HUES6 (cell line): ENCODE data around the gene MAD1L1.

Source experiments
- H3K27ac ChIP-seq: 2 replicates; pipeline ENCODE4 v1.7.0; 2013; ENCODE audit warnings: low read depth, mild to moderate bottlenecking, low read length, inconsistent platforms
- H3K27me3 ChIP-seq: 2 replicates; pipeline ENCODE4 v1.6.1; 2013; ENCODE audit warnings: low read length; ENCODE audit not compliant: control insufficient read depth, insufficient read depth
- H3K36me3 ChIP-seq: 2 replicates; pipeline ENCODE4 v1.6.1; 2013; ENCODE audit warnings: low read length; ENCODE audit not compliant: control insufficient read depth, insufficient read depth
- H3K4me1 ChIP-seq: 2 replicates; pipeline ENCODE4 v1.6.1; 2013; ENCODE audit warnings: low read length; ENCODE audit not compliant: control insufficient read depth, insufficient read depth
- H3K4me3 ChIP-seq: 2 replicates; pipeline ENCODE4 v1.5.1; 2013; ENCODE audit warnings: low read depth, low read length
- H3K9ac ChIP-seq: one replicate; pipeline ENCODE4 v1.6.1; 2013; ENCODE audit warnings: mild to moderate bottlenecking, low read length
- H3K9me3 ChIP-seq: 2 replicates; pipeline ENCODE4 v1.6.1; 2013; ENCODE audit warnings: low read depth, low read length; ENCODE audit not compliant: control insufficient read depth, insufficient read depth

Gene MAD1L1

DNA sequence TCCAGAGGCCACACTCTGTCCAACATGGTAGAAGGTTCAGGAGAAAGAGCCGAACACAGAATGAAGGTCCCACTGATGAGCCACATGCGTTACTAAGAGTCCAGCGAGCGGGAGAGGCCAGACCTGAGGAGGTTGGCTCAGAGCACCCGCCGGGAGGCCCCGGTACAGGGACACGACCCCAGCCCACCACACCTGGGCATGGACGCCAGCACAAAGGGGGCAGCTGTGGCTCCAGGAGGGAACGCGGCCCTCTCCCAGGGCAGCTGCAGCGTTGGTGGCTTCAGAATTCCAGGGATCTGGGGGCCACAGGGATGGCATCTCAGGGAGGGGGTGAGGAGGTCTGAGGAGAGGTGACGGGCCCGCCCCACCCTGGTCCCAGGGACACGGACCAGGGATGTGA lies 280.0 kb downstream of the MAD1L1 start:
- Histone ChIP-seq H3K36me3 (peaks cover 8% of the 10 kb centered on the region; the same call in 1 of the 2 replicates), H3K27ac (peak overlapping the region; percentile 33; the same call in 1 of the 2 replicates), H3K27me3 (no peaks in the 10 kb centered on the region), H3K4me3 (no peak overlapping the region), H3K9ac (no peak overlapping the region), H3K4me1 (no peaks in the 10 kb centered on the region; the same call in 1 of the 2 replicates), H3K9me3 (no peaks in the 10 kb centered on the region)

- Histone ChIP-seq H3K27ac (peak overlapping the region; percentile 33; the same call in 1 of the 2 replicates), H3K27me3 (no peaks in the 10 kb centered on the region), H3K4me3 (no peak overlapping the region), H3K36me3 (peaks cover 5% of the 10 kb centered on the region; the same call in 1 of the 2 replicates), H3K9ac (no peak overlapping the region), H3K9me3 (no peaks in the 10 kb centered on the region), H3K4me1 (no peaks in the 10 kb centered on the region; the same call in 1 of the 2 replicates)
Measured at GRCh38 chr7:1952169-1952760, 280.5 kb downstream of the MAD1L1 start.

GRCh38 chr7:1951600-1951999 lies 281.1 kb downstream of the MAD1L1 start:
- no peak overlapping the region for H3K9ac ChIP-seq
- H3K27me3 ChIP-seq, result no peaks in the 10 kb centered on the region
- H3K9me3 ChIP-seq, result no peaks in the 10 kb centered on the region
- H3K36me3 ChIP-seq, result peaks cover 5% of the 10 kb centered on the region; the same call in 1 of the 2 replicates
- no peak overlapping the region for H3K27ac ChIP-seq
- H3K4me3 ChIP-seq, result no peak overlapping the region
- H3K4me1 ChIP-seq, result no peaks in the 10 kb centered on the region; the same call in 1 of the 2 replicates

DNA sequence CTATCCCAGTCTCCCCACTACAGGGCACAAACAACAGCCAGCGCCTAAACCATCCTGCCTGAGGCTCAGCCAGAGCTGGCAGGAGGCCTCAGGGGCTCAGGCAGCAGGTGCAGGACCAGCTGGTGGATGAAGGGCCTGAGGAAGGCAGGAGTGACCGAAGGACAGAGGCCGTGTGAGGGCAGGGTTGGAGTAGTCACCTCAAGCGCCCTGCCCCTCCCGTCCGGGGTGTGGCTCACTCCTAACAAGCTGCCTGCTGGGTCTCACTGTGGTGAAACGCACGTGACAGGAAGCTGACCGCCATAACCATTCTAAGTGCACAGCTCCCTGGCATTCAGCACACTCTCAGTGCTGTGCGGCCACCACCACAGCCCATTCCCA lies 281.6 kb downstream of the MAD1L1 start:
- H3K9ac ChIP-seq, result no peak overlapping the region

DNA sequence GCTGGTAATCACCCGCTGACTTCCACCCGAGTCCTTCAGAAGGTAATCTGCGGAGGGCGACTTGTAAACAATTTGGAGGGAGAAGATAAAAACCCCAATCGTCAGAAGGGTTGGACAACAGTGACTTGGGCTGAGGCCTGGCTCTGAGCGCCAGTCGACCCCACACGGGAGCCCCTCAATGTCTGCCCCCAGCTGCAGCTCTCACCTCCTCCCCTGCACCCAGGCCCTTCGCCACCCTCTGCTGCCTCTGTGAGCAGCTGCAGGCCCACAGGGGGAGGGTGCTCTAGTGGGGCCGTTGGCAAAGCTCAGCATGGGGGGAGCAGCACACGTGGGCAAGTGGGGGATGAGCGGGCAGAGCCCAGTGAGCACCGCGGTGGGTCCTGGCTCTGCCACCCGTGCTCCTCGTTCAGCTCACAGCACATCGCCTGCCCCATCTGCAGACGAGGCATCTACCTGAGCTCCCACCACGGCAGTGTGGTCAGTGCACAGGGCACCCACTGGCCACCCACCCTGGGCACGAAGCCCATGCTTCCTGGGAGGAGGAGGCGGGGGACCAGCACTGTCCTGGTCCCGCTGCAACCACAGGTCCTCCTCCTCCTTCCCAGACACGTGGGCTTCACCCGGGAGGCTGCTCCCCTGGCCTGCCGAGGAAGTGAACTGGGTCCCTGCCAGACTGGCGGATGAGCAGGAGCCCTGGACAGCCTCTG lies 282.1 kb downstream of the MAD1L1 start:
- Histone ChIP-seq H3K4me3 (no peak overlapping the region), H3K36me3 (peaks cover 5% of the 10 kb centered on the region; the same call in 1 of the 2 replicates), H3K4me1 (no peaks in the 10 kb centered on the region; the same call in 1 of the 2 replicates), H3K27me3 (no peaks in the 10 kb centered on the region), H3K9me3 (no peaks in the 10 kb centered on the region), H3K9ac (no peak overlapping the region), H3K27ac (no peak overlapping the region)

More for the DNA sequence above, 281.6 kb downstream of the MAD1L1 start:
- H3K4me3 ChIP-seq, result no peak overlapping the region
- H3K4me1 ChIP-seq, result no peaks in the 10 kb centered on the region; the same call in 1 of the 2 replicates
- no peak overlapping the region for H3K27ac ChIP-seq
- no peaks in the 10 kb centered on the region for H3K9me3 ChIP-seq
- H3K27me3 ChIP-seq, result no peaks in the 10 kb centered on the region
- H3K36me3 ChIP-seq, result peaks cover 5% of the 10 kb centered on the region; the same call in 1 of the 2 replicates

- Histone ChIP-seq H3K27ac (no peak overlapping the region), H3K9ac (no peak overlapping the region), H3K36me3 (peaks cover 5% of the 10 kb centered on the region; the same call in 1 of the 2 replicates), H3K4me1 (no peaks in the 10 kb centered on the region; the same call in 1 of the 2 replicates), H3K4me3 (no peak overlapping the region), H3K9me3 (no peaks in the 10 kb centered on the region), H3K27me3 (no peaks in the 10 kb centered on the region)
Measured at GRCh38 chr7:1950066-1950451, 282.7 kb downstream of the MAD1L1 start.

- peaks cover 1% of the 10 kb centered on the region; the same call in 1 of the 2 replicates for H3K4me1 ChIP-seq
- H3K9ac ChIP-seq, result no peak overlapping the region
- 0 out of 2 replicates have a peak overlapping the region, but pooled peaks have one; percentile 41 for H3K27ac ChIP-seq
Measured at GRCh38 chr7:1949681-1950055, 283.1 kb downstream of the MAD1L1 start.

DNA sequence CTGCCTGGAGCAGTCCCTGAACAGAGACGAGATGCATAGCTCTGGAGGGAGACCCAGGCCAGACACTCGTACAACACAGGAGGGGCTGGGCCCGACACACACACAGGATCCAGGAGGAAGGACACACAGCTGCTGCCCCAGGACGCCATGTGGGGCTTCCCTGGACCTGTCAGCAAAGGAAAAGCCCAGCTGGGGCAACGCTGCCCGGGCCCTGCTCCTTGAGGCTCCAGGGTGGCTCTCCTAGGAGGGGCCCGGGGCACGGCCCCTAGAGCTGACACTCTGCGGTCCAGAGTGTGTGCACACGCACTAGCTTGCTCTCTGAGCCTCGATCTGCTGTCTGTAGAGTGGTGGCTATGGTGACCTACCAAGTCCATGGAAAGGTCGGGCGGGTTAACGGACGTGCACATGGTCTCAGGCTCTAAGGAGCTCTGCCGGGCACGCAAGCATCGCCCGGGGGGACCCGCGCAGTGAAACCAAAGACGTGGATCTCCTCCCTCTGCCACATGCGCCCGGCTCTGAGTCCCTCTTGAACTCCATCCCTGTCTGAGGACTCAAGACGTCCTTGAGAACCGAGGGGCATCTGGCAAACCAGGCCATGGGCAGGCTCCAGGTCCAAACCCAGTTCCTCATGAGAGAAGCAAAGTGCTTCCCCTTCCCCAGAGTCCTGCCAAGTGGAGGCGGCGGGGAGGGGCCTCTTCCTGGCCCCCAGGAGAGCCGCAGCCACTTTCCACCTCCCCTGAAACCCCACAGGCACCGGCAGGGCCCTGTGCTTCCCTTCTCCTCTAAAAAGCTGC lies 283.7 kb downstream of the MAD1L1 start:
- H3K4me3 ChIP-seq, result no peak overlapping the region
- peaks cover 5% of the 10 kb centered on the region; the same call in 1 of the 2 replicates for H3K4me1 ChIP-seq
- H3K9ac ChIP-seq, result no peak overlapping the region
- no peaks in the 10 kb centered on the region for H3K27me3 ChIP-seq
- H3K9me3 ChIP-seq, result no peaks in the 10 kb centered on the region
- H3K27ac ChIP-seq, result 0 out of 2 replicates have a peak overlapping the region, but pooled peaks have one; percentile 41
- H3K36me3 ChIP-seq, result peaks cover 5% of the 10 kb centered on the region; the same call in 1 of the 2 replicates

More at GRCh38 chr7:1949681-1950055, 283.1 kb downstream of the MAD1L1 start:
- Histone ChIP-seq H3K4me3 (no peak overlapping the region), H3K9me3 (no peaks in the 10 kb centered on the region), H3K27me3 (no peaks in the 10 kb centered on the region), H3K36me3 (peaks cover 5% of the 10 kb centered on the region; the same call in 1 of the 2 replicates)

- peaks cover 12% of the 10 kb centered on the region; the same call in 1 of the 2 replicates for H3K4me1 ChIP-seq
- no peak overlapping the region for H3K9ac ChIP-seq
Measured at GRCh38 chr7:1948301-1948796, 284.4 kb downstream of the MAD1L1 start.

DNA sequence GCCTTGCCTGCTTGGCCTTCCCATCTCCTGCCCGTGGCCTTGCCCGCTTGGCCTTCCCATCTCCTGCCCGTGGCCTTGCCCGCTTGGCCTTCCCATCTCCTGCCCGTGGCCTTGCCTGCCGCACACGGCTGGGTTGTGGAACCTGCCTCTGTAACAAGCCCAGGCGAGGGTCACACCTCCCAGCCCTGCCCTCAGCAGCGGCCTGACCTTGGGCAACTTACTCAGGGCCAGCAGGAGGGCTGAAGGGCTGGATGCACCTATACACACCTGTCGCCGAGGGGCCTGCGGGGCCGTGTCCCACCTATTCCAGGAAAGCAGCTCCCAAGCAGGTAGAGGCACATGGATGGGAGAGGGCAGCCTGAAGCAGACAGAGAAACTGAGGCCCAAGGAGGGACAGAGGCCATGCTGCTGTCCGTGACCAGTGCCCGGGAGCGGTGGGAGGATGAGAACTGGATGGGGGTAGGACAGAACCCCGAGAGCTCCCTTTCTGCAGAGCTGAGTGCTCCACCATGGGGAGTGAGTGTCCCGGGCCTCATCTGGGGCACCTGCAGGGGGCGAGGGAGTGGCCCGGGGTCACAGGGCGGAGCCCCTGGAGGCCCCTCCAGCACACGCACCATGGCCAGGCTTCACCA lies 285.0 kb downstream of the MAD1L1 start:
- no peak overlapping the region; the same call in 1 of the 2 replicates for H3K27ac ChIP-seq
- H3K9ac ChIP-seq, result no peak overlapping the region
- H3K4me3 ChIP-seq, result no peak overlapping the region
- H3K9me3 ChIP-seq, result no peaks in the 10 kb centered on the region
- peaks cover 5% of the 10 kb centered on the region; the same call in 1 of the 2 replicates for H3K36me3 ChIP-seq
- peaks cover 18% of the 10 kb centered on the region; the same call in 1 of the 2 replicates for H3K4me1 ChIP-seq
- H3K27me3 ChIP-seq, result no peaks in the 10 kb centered on the region

More at GRCh38 chr7:1948301-1948796, 284.4 kb downstream of the MAD1L1 start:
- Histone ChIP-seq H3K4me3 (no peak overlapping the region), H3K27ac (no peak overlapping the region), H3K9me3 (no peaks in the 10 kb centered on the region), H3K36me3 (peaks cover 5% of the 10 kb centered on the region; the same call in 1 of the 2 replicates), H3K27me3 (no peaks in the 10 kb centered on the region)
